ENCODE results near the gene DENND10.
"Not testable (repeated sequence)": the region's sequence is repeated elsewhere in the genome, so short reads cannot be mapped to it uniquely, and the experiment has no call there.

The DENND10 gene

GRCh38 chr10:119176166-119176565 lies 72.3 kb downstream of the DENND10 start:
- no peak for DNase-seq

GRCh38 chr10:119177708-119178371 lies 73.9 kb downstream of the DENND10 start:
- DNase-seq = no peak

- peak; percentile 82 for DNase-seq
Observed at GRCh38 chr10:119178372-119179119, 74.6 kb downstream of the DENND10 start, which contains the start of gene PRDX3. Gene PRDX3, minus strand, starts transcription at chr10:119178812. Its CDS starts 22 bp downstream, at chr10:119178790.

- not testable (repeated sequence) for DNase-seq
Observed at GRCh38 chr10:119180850-119181400, 77.0 kb downstream of the DENND10 start.

- DNase-seq = no peak
Observed at GRCh38 chr10:119183664-119184412, 79.9 kb downstream of the DENND10 start.

Data from NCI-H1105 treated with DMSO at 0.1 percent for 48 hours (cell line).